Measurements from ENCODE around the gene SH3RF3. TPM values are rescaled to one million over a fixed set of nuclear protein-coding genes. Genes with fewer than 3 reads are reported as not detected.

SH3RF3 gene
- total and polyA plus RNA-seq, 8 donors, result 7.0 to 11.1 (median 8.3) TPM

- Histone ChIP-seq H3K36me3 (no peaks in the 10 kb centered on the region), H3K4me3 (no peak overlapping the region), H3K9me3 (no peaks in the 10 kb centered on the region), H3K27me3 (no peaks in the 10 kb centered on the region), H3K27ac (no peak overlapping the region), H3K4me1 (peaks cover 7 to 14% of the 10 kb centered on the region in 2 donors)
- TF ChIP-seq CTCF (IDR thresholded peaks at IDR 0.05), result no peak
- ATAC-seq (no peak), DNase-seq (peak in 1 of 4 donors; percentile 29)
- intact Hi-C loops (cut with DNase I), result no loop called here
Measured at GRCh38 chr2:109387221-109387735, 258.3 kb downstream of the SH3RF3 start.

- intact Hi-C loops (cut with DNase I), result no loop called here
- Histone ChIP-seq H3K9me3 (no peaks in the 10 kb centered on the region), H3K4me1 (peaks cover 3 to 10% of the 10 kb centered on the region in 2 donors), H3K36me3 (no peaks in the 10 kb centered on the region), H3K27ac (no peak overlapping the region), H3K27me3 (no peaks in the 10 kb centered on the region), H3K4me3 (no peak overlapping the region)
- TF ChIP-seq CTCF (IDR thresholded peaks at IDR 0.05), result no peak
- no peak for DNase-seq
- ATAC-seq, result no peak
Measured at GRCh38 chr2:109387778-109388469, 258.9 kb downstream of the SH3RF3 start.

- no peaks in the 10 kb centered on the region for H3K27me3 ChIP-seq
- intact Hi-C loops (cut with DNase I), result no loop called here
- DNase-seq (peak in 1 of 4 donors; percentile 54), ATAC-seq (no peak)
- H3K4me3 ChIP-seq, result no peak overlapping the region
- H3K4me1 ChIP-seq, result no peaks in the 10 kb centered on the region
- no peaks in the 10 kb centered on the region for H3K9me3 ChIP-seq
- H3K27ac ChIP-seq, result no peak overlapping the region
- no peak for TF ChIP-seq CTCF (IDR thresholded peaks at IDR 0.05)
- H3K36me3 ChIP-seq, result no peaks in the 10 kb centered on the region
Measured at GRCh38 chr2:109391243-109391642, 262.2 kb downstream of the SH3RF3 start.

GRCh38 chr2:109392140-109392539, 263.1 kb downstream of the SH3RF3 start:
- Histone ChIP-seq H3K4me1 (no peaks in the 10 kb centered on the region), H3K36me3 (no peaks in the 10 kb centered on the region), H3K27ac (no peak overlapping the region), H3K9me3 (no peaks in the 10 kb centered on the region), H3K4me3 (no peak overlapping the region), H3K27me3 (no peaks in the 10 kb centered on the region)
- ATAC-seq, result no peak
- intact Hi-C loops (cut with DNase I), result no loop called here
- TF ChIP-seq CTCF (IDR thresholded peaks at IDR 0.05), result no peak
- DNase-seq, result no peak

DNA sequence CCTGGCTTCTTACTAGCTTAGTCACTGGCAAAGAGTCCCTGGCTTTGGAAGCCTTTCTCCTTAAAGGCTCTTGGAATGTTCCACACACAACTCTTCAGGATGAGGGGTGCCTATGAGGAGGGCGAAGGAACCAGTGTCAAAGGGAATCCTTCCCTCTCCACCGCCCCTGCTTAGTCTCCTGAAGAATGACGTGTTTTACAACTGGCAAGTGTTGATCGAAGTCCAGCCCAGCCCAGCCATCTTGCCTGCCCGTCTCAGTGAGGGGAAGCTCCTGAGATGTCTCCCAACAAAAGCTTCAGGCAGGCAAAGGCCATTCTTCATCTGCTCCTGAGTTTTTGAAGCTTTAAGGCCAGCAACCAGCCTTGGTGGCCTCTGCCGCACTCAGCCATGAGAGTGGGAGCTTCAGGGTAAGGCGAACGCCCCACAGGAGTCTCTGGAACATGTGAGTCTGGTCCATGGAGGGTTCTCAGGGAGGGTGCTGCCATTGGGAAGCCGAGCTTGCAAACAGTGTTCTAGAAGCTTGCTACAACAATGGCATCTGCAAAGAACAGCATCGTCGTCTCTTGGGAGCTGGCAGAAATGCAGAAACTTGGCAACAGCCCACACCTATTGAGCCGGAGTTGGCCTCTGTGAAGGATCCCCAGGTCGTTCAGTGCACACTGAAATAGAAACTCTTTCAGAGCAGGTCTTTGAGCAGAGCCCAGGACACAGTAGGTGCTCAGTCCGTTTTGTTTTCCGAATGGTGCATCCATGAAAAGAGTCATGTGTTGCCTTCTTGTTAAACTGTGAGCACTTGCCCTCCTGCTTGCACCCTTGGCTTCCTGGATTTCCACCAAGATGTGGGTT, 264.0 kb downstream of the SH3RF3 start:
- ATAC-seq, result no peak
- no peak for TF ChIP-seq CTCF (IDR thresholded peaks at IDR 0.05)

More for the DNA sequence above, 264.0 kb downstream of the SH3RF3 start:
- Histone ChIP-seq H3K36me3 (no peaks in the 10 kb centered on the region), H3K4me1 (no peaks in the 10 kb centered on the region), H3K27ac (no peak overlapping the region), H3K27me3 (no peaks in the 10 kb centered on the region), H3K9me3 (no peaks in the 10 kb centered on the region), H3K4me3 (no peak overlapping the region)
- intact Hi-C loops (cut with DNase I), result no loop called here
- DNase-seq, result peak in 1 of 4 donors; percentile 35
